GM19397 (cell line): ENCODE results near the gene CNPY3.

Experiments used
- ATAC-seq: cut with Tn5 transposase; IDR thresholded peaks from one replicate; pipeline ENCODE4 v1.9.1; 2021; ENCODE audit warnings: mild to moderate bottlenecking, moderate library complexity; ENCODE audit not compliant: unreplicated experiment

Gene CNPY3

GRCh38 chr6:42958125-42958524 lies 28.8 kb downstream of the CNPY3 start:
- no peak for ATAC-seq

- no peak for ATAC-seq
These were observed 30.6 kb downstream of the CNPY3 start for GRCh38 chr6:42959917-42960242.

- no peak for ATAC-seq
These were observed 31.2 kb downstream of the CNPY3 start, which contains the start of gene GNMT for GRCh38 chr6:42960243-42961019. Gene GNMT, plus strand, starts transcription at chr6:42960754. Its CDS starts 14 bp downstream, at chr6:42960768.

- ATAC-seq = no peak
These were observed 31.8 kb downstream of the CNPY3 start for GRCh38 chr6:42961020-42961470.

- no peak for ATAC-seq
These were observed 32.8 kb downstream of the CNPY3 start for GRCh38 chr6:42962096-42962495.

GRCh38 chr6:42962502-42963178 lies 33.4 kb downstream of the CNPY3 start:
- no peak for ATAC-seq

- no peak for ATAC-seq
These were observed 34.0 kb downstream of the CNPY3 start for GRCh38 chr6:42963179-42963854.

- no peak for ATAC-seq
These were observed 34.8 kb downstream of the CNPY3 start for GRCh38 chr6:42963855-42964605.

- ATAC-seq = no peak
These were observed 37.3 kb downstream of the CNPY3 start for GRCh38 chr6:42966571-42966970.

GRCh38 chr6:42967228-42967627 lies 37.9 kb downstream of the CNPY3 start:
- ATAC-seq = no peak

GRCh38 chr6:42968126-42968701 lies 38.9 kb downstream of the CNPY3 start:
- ATAC-seq = no peak

- ATAC-seq = no peak
These were observed 39.5 kb downstream of the CNPY3 start for GRCh38 chr6:42968783-42969182.

GRCh38 chr6:42969431-42969830 lies 40.2 kb downstream of the CNPY3 start:
- no peak for ATAC-seq

- no peak for ATAC-seq
These were observed 40.7 kb downstream of the CNPY3 start for GRCh38 chr6:42969934-42970333.

GRCh38 chr6:42970871-42971612 lies 41.8 kb downstream of the CNPY3 start:
- no peak for ATAC-seq

GRCh38 chr6:42971746-42972327 lies 42.6 kb downstream of the CNPY3 start:
- no peak for ATAC-seq

GRCh38 chr6:42973926-42974325 lies 44.6 kb downstream of the CNPY3 start:
- no peak for ATAC-seq

- no peak for ATAC-seq
These were observed 45.7 kb downstream of the CNPY3 start for GRCh38 chr6:42974919-42975505.

- peak; percentile 18 for ATAC-seq
These were observed 49.2 kb downstream of the CNPY3 start for GRCh38 chr6:42978487-42978838.
